GM23338 (cell line): Measurements from ENCODE around the gene AKIRIN2. TPM values are rescaled to one million over a fixed set of nuclear protein-coding genes. Genes with fewer than 3 reads are reported as not detected.

ENCODE experiments used
- ATAC-seq: fragments of 200-7000 bp; cut with Tn5 transposase; 3 replicates; pipeline ENCODE4 v1.9.1; 2020
- DNase-seq: peaks from one replicate; pipeline ENCODE4 v3.0.0-alpha.2; 2015; ENCODE audit warnings: low spot score
- H2AFZ ChIP-seq: fragments of 200-600 bp; sonication (generic); 2 replicates; pipeline ENCODE4 v1.8.0; 2016; ENCODE audit warnings: antibody characterized with exemption, mild to moderate bottlenecking, moderate library complexity
- H3F3A ChIP-seq: fragments of 200-600 bp; sonication (generic); replicated peaks from 2 replicates; pipeline ENCODE4 v1.8.0; 2017; ENCODE audit warnings: antibody characterized with exemption, mixed run types, low read depth
- H3K27ac ChIP-seq: fragments of 200-600 bp; sonication (generic); 2 replicates; pipeline ENCODE4 v1.6.1; 2016; ENCODE audit warnings: low read depth
- H3K27me3 ChIP-seq: fragments of 200-600 bp; sonication (generic); 2 replicates; pipeline ENCODE4 v1.8.0; 2016; ENCODE audit warnings: mild to moderate bottlenecking, mixed run types, moderate library complexity; ENCODE audit not compliant: insufficient read depth
- H3K36me3 ChIP-seq: fragments of 200-600 bp; sonication (generic); 2 replicates; pipeline ENCODE4 v1.8.0; 2016; ENCODE audit warnings: mild to moderate bottlenecking; ENCODE audit not compliant: insufficient read depth
- H3K4me1 ChIP-seq: fragments of 200-600 bp; sonication (generic); 2 replicates; pipeline ENCODE4 v1.8.0; 2016; ENCODE audit warnings: mild to moderate bottlenecking, moderate library complexity; ENCODE audit not compliant: insufficient read depth
- H3K4me2 ChIP-seq: fragments of 200-600 bp; sonication (generic); 2 replicates; pipeline ENCODE4 v1.7.1; 2017; ENCODE audit warnings: mixed run types
- H3K4me3 ChIP-seq: fragments of 200-600 bp; sonication (generic); 2 replicates; pipeline ENCODE4 v1.6.1; 2016; ENCODE audit warnings: mixed run types
- H3K79me2 ChIP-seq: fragments of 200-600 bp; sonication (generic); replicated peaks from 2 replicates; pipeline ENCODE4 v1.8.0; 2017; ENCODE audit warnings: mild to moderate bottlenecking; ENCODE audit not compliant: insufficient read depth
- H3K9me2 ChIP-seq: fragments of 200-600 bp; sonication (generic); 2 replicates; pipeline ENCODE4 v1.8.0; 2017; ENCODE audit not compliant: insufficient read depth
- H4K20me1 ChIP-seq: fragments of 200-600 bp; sonication (generic); replicated peaks from 2 replicates; pipeline ENCODE4 v1.8.0; 2017; ENCODE audit warnings: mild to moderate bottlenecking; ENCODE audit not compliant: insufficient read depth
- H3K27ac Mint-ChIP-seq: 2 replicates; pipeline ENCODE4 v1.8.0; 2020; ENCODE audit warnings: inconsistent platforms, mild to moderate bottlenecking, moderate library complexity, mixed read lengths
- H3K27me3 Mint-ChIP-seq: 3 replicates; pipeline ENCODE4 v1.8.0; 2022; ENCODE audit warnings: low read depth, mild to moderate bottlenecking, moderate library complexity, mixed read lengths, inconsistent platforms; ENCODE audit not compliant: insufficient read depth, poor library complexity
- H3K36me3 Mint-ChIP-seq: 3 replicates; pipeline ENCODE4 v1.8.0; 2021; ENCODE audit warnings: low read depth, mild to moderate bottlenecking, inconsistent platforms, moderate library complexity, mixed read lengths
- H3K4me1 Mint-ChIP-seq: 3 replicates; pipeline ENCODE4 v1.8.0; 2020; ENCODE audit warnings: mild to moderate bottlenecking, inconsistent platforms, mixed read lengths
- H3K4me3 Mint-ChIP-seq: 3 replicates; pipeline ENCODE4 v1.8.0; 2021; ENCODE audit warnings: moderate library complexity, mild to moderate bottlenecking, inconsistent platforms, mixed read lengths
- H3K9me3 Mint-ChIP-seq: 3 replicates; pipeline ENCODE4 v1.8.0; 2020; ENCODE audit warnings: moderate library complexity, mild to moderate bottlenecking, inconsistent platforms, mixed read lengths
- CTCF ChIP-seq, 2 experiments: fragments of 200-600 bp in 1 of 2; sonication (generic) in 1 of 2; conservative IDR thresholded peaks; 2 replicates each; pipeline versions ENCODE4 v1.5.1 to v1.6.1; 2016 to 2017; ENCODE audit warnings: antibody characterized with exemption in 2 of 2, low read depth in 2 of 2, mild to moderate bottlenecking in 2 of 2, moderate library complexity in 1 of 2
- ETS1 ChIP-seq: IDR thresholded peaks from 2 replicates; pipeline ENCODE4 v1.6.1; 2016; ENCODE audit warnings: antibody characterized with exemption
- REST ChIP-seq: IDR thresholded peaks from one replicate; pipeline ENCODE4 v1.6.1; 2018; ENCODE audit warnings: antibody characterized with exemption; ENCODE audit not compliant: unreplicated experiment
- STAT1 ChIP-seq: IDR thresholded peaks from one replicate; pipeline ENCODE4 v1.6.1; 2016; ENCODE audit warnings: antibody characterized with exemption; ENCODE audit not compliant: unreplicated experiment
- ZNF462 ChIP-seq: fragments of 250-450 bp; sonication (Bioruptor Pico); IDR thresholded peaks from 2 replicates; pipeline ENCODE4 v1.5.0; 2020; ENCODE audit warnings: mild to moderate bottlenecking, moderate library complexity
- polyA plus RNA-seq: library from polyadenylated mRNA; unstranded; fragments of >200 nt; fragmentation: Nextera tagmentation; extraction: Ambion mirVana; gene quantifications from 2 replicates; pipeline ENCODE4 v1.2.1, GENCODE V29; 2016
- total RNA-seq: library from RNA; depleted of rRNA; stranded (reverse); fragments of >200 nt; shearing (Covaris generic); gene quantifications from 2 replicates; pipeline ENCODE4 v1.2.3, GENCODE V29; 2014

AKIRIN2 gene
- total and polyA plus RNA-seq, 2 experiments from 2014 or later = 62.1 to 98.1 TPM

GRCh38 chr6:87664921-87665485 lies 37.0 kb downstream of the AKIRIN2 start:
- no peak overlapping the region for H2AFZ ChIP-seq
- TF ChIP-seq CTCF (conservative IDR thresholded peaks at IDR 0.05; ENCODE audit: low read depth in 2 of 2) (no peak), ETS1 (no peak), REST (no peak), STAT1 (no peak), ZNF462 (no peak)
- H3K4me1 ChIP-seq = no peaks in the 10 kb centered on the region
- no peaks in the 10 kb centered on the region for H3K27me3 ChIP-seq
- no peak overlapping the region for H3K4me3 Mint-ChIP-seq
- no peak for DNase-seq
- ATAC-seq = no peak
- H3K4me1 Mint-ChIP-seq = no peaks in the 10 kb centered on the region
- no peak overlapping the region for H3K4me2 ChIP-seq
- peaks cover 39% of the 10 kb centered on the region for H3K36me3 Mint-ChIP-seq
- H4K20me1 ChIP-seq = no peaks in the 10 kb centered on the region
- H3K36me3 ChIP-seq = peaks cover 16% of the 10 kb centered on the region; the same call in 1 of the 2 replicates
- no peak overlapping the region for H3K4me3 ChIP-seq
- no peaks in the 10 kb centered on the region for H3K79me2 ChIP-seq
- no peak overlapping the region; the same call in 1 of the 2 replicates for H3K27ac ChIP-seq
- no peaks in the 10 kb centered on the region for H3K9me2 ChIP-seq
- H3F3A ChIP-seq = no peaks in the 10 kb centered on the region; the same call in 1 of the 2 replicates
- H3K27ac Mint-ChIP-seq = no peak overlapping the region
- H3K9me3 Mint-ChIP-seq = no peaks in the 10 kb centered on the region
- H3K27me3 Mint-ChIP-seq = no peaks in the 10 kb centered on the region
